Left lobe of liver (tissue), 2 donors: ENCODE data around the gene ANXA7. TPM values are rescaled to one million over a fixed set of nuclear protein-coding genes. Genes with fewer than 3 reads are reported as not detected.
"Not testable (repeated sequence)": the region's sequence is repeated elsewhere in the genome, so short reads cannot be mapped to it uniquely, and the experiment has no call there.

Experiments used
- ATAC-seq: fragments of 200-7000 bp; cut with Tn5 transposase; one replicate; pipeline ENCODE4 v1.9.1; 2020; ENCODE audit warnings: mild to moderate bottlenecking, moderate library complexity
- DNase-seq: peaks from one replicate; pipeline ENCODE4 v3.0.0-alpha.2; 2020; ENCODE audit warnings: low spot score
- total RNA-seq: library from RNA; stranded (reverse); gene quantifications from one replicate; pipeline ENCODE4 v1.2.1, GENCODE V29; 2021
- donor health status: DM: no; HTN: no; CAD: no; lungs with moderate emphysema.
- donor health status: DM: no; HTN: yes; CAD: no.

The ANXA7 gene
- total RNA-seq, 1 donor from 2014 or later: 89.9 TPM

GRCh38 chr10:73408978-73409521, 4.8 kb downstream of the ANXA7 start:
- DNase-seq (no peak), ATAC-seq (no peak)

- ATAC-seq: no peak
These were observed 5.8 kb downstream of the ANXA7 start for GRCh38 chr10:73408061-73408460.

GRCh38 chr10:73407495-73407894, 6.4 kb downstream of the ANXA7 start:
- ATAC-seq (no peak), DNase-seq (no peak)

More at GRCh38 chr10:73408061-73408460, 5.8 kb downstream of the ANXA7 start:
- DNase-seq: no peak

- DNase-seq (no peak), ATAC-seq (no peak)
These were observed 7.0 kb downstream of the ANXA7 start for GRCh38 chr10:73406846-73407245.

- DNase-seq (no peak), ATAC-seq (no peak)
These were observed 8.3 kb downstream of the ANXA7 start for GRCh38 chr10:73405556-73405955.

- ATAC-seq (no peak), DNase-seq (no peak)
These were observed 9.2 kb downstream of the ANXA7 start for GRCh38 chr10:73404690-73405089.

- ATAC-seq (no peak), DNase-seq (no peak)
These were observed 12.2 kb downstream of the ANXA7 start for GRCh38 chr10:73401636-73402035.

GRCh38 chr10:73399063-73399462, 14.8 kb downstream of the ANXA7 start:
- ATAC-seq (no peak), DNase-seq (no peak)

- ATAC-seq: peak; percentile 55
- no peak for DNase-seq
These were observed 15.8 kb downstream of the ANXA7 start for GRCh38 chr10:73398024-73398423.

GRCh38 chr10:73394325-73394724, 19.5 kb downstream of the ANXA7 start:
- not testable (repeated sequence) for ATAC-seq, DNase-seq

GRCh38 chr10:73388228-73388627, 25.6 kb downstream of the ANXA7 start:
- ATAC-seq: no peak
- DNase-seq: no peak

GRCh38 chr10:73386583-73386982, 27.3 kb downstream of the ANXA7 start:
- ATAC-seq (no peak), DNase-seq (no peak)

GRCh38 chr10:73379064-73379748, 34.7 kb downstream of the ANXA7 start:
- ATAC-seq (no peak), DNase-seq (no peak)

GRCh38 chr10:73376679-73377078, 37.2 kb downstream of the ANXA7 start:
- no peak for ATAC-seq
- no peak for DNase-seq

- ATAC-seq (no peak), DNase-seq (no peak)
These were observed 45.6 kb downstream of the ANXA7 start for GRCh38 chr10:73368238-73368637.

- DNase-seq (no peak), ATAC-seq (no peak)
These were observed 47.2 kb downstream of the ANXA7 start for GRCh38 chr10:73366381-73367298.

GRCh38 chr10:73364964-73365363, 48.9 kb downstream of the ANXA7 start:
- ATAC-seq: no peak

GRCh38 chr10:73359492-73359891, 54.4 kb downstream of the ANXA7 start:
- no peak for DNase-seq
- ATAC-seq: no peak

More at GRCh38 chr10:73364964-73365363, 48.9 kb downstream of the ANXA7 start:
- DNase-seq: no peak

GRCh38 chr10:73358331-73359279, 55.3 kb downstream of the ANXA7 start, which contains the start of gene CFAP70:
CFAP70 (minus strand) TSS chr10:73358864; CDS start chr10:73354796, 4,068 bp downstream.
- DNase-seq: peak; percentile 92

GRCh38 chr10:73357821-73358220, 56.0 kb downstream of the ANXA7 start:
- DNase-seq (no peak), ATAC-seq (no peak)

More at GRCh38 chr10:73358331-73359279, 55.3 kb downstream of the ANXA7 start, which contains the start of gene CFAP70:
- ATAC-seq: peak; percentile 97
